Hepatocyte (in vitro differentiated cells): ENCODE data around the gene HERC3. TPM values are rescaled to one million over a fixed set of nuclear protein-coding genes. Genes with fewer than 3 reads are reported as not detected.

Source experiments
- DNase-seq: peaks from one replicate; pipeline ENCODE4 v3.0.0-alpha.2; 2016; ENCODE audit warnings: low spot score
- H2AFZ ChIP-seq: fragments of 200-600 bp; sonication (generic); 2 replicates; pipeline ENCODE4 v1.6.0; 2016; ENCODE audit warnings: antibody characterized with exemption, mild to moderate bottlenecking
- H3K27ac ChIP-seq: fragments of 200-600 bp; sonication (generic); 2 replicates; pipeline ENCODE4 v1.5.1; 2016; ENCODE audit warnings: mild to moderate bottlenecking
- H3K27me3 ChIP-seq: fragments of 200-600 bp; sonication (generic); 2 replicates; pipeline ENCODE4 v1.6.1; 2016
- H3K36me3 ChIP-seq: fragments of 200-600 bp; sonication (generic); replicated peaks from 2 replicates; pipeline ENCODE4 v1.5.1; 2016; ENCODE audit warnings: low read depth; ENCODE audit not compliant: insufficient read depth
- H3K4me1 ChIP-seq: fragments of 200-600 bp; sonication (generic); 2 replicates; pipeline ENCODE4 v1.5.1; 2016; ENCODE audit warnings: mild to moderate bottlenecking, moderate library complexity; ENCODE audit not compliant: insufficient read depth
- H3K4me2 ChIP-seq: fragments of 200-600 bp; sonication (generic); 2 replicates; pipeline ENCODE4 v1.6.0; 2016
- H3K4me3 ChIP-seq: fragments of 200-600 bp; sonication (generic); 2 replicates; pipeline ENCODE4 v1.5.1; 2016; ENCODE audit warnings: mild to moderate bottlenecking
- H3K79me2 ChIP-seq: fragments of 200-600 bp; sonication (generic); 2 replicates; pipeline ENCODE4 v1.6.0; 2017; ENCODE audit warnings: mild to moderate bottlenecking
- H3K9me2 ChIP-seq: fragments of 200-600 bp; sonication (generic); replicated peaks from 2 replicates; pipeline ENCODE4 v1.6.0; 2017; ENCODE audit warnings: mild to moderate bottlenecking; ENCODE audit not compliant: insufficient read depth
- H3K9me3 ChIP-seq: fragments of 200-600 bp; sonication (generic); 2 replicates; pipeline ENCODE4 v1.5.1; 2016; ENCODE audit warnings: low read depth, mild to moderate bottlenecking
- H4K20me1 ChIP-seq: fragments of 200-600 bp; sonication (generic); 2 replicates; pipeline ENCODE4 v1.6.0; 2016; ENCODE audit warnings: mild to moderate bottlenecking; ENCODE audit not compliant: insufficient read depth, poor library complexity, severe bottlenecking
- CTCF ChIP-seq: fragments of 200-600 bp; sonication (generic); IDR thresholded peaks from 2 replicates; pipeline ENCODE4 v1.5.1; 2016; ENCODE audit warnings: antibody characterized with exemption, mild to moderate bottlenecking; ENCODE audit not compliant: poor library complexity
- EZH2 ChIP-seq: fragments of 200-600 bp; sonication (generic); IDR thresholded peaks from 2 replicates; pipeline ENCODE4 v1.6.1; 2016; ENCODE audit warnings: antibody characterized with exemption, mild to moderate bottlenecking, borderline replicate concordance
- EZH2phosphoT487 ChIP-seq: fragments of 200-600 bp; sonication (generic); IDR thresholded peaks from one replicate; pipeline ENCODE4 v1.6.1; 2018; ENCODE audit warnings: antibody characterized with exemption, mild to moderate bottlenecking, low read depth, moderate library complexity; ENCODE audit not compliant: unreplicated experiment, severe bottlenecking
- WGBS: methylation state at CpG from one replicate; pipeline ENCODE4 v1.1.6; 2016; ENCODE audit warnings: low lambda C conversion rate; ENCODE audit errors: missing lambda C conversion rate; 5-methylcytosine and 5-hydroxymethylcytosine counted together
- polyA plus RNA-seq: library from polyadenylated mRNA; unstranded; fragments of >200 nt; fragmentation: Nextera tagmentation; extraction: Ambion mirVana; gene quantifications from 2 replicates; pipeline ENCODE4 v1.2.1, GENCODE V29; 2016
- total RNA-seq: library from RNA; depleted of rRNA; stranded (reverse); fragments of >200 nt; gene quantifications from 2 replicates; pipeline ENCODE4 v1.2.3, GENCODE V29; 2014

The HERC3 gene
- total and polyA plus RNA-seq, 2 experiments from 2014 or later, result 8.6 to 13.2 TPM

GRCh38 chr4:88745581-88746163 is 153.4 kb downstream of the HERC3 start:
- Histone ChIP-seq H4K20me1 (no peaks in the 10 kb centered on the region), H3K9me3 (no peaks in the 10 kb centered on the region), H3K4me3 (no peak overlapping the region), H3K79me2 (no peaks in the 10 kb centered on the region), H3K27me3 (no peaks in the 10 kb centered on the region), H3K4me2 (no peak overlapping the region), H3K9me2 (no peaks in the 10 kb centered on the region), H3K27ac (no peak overlapping the region), H3K36me3 (peaks cover 3% of the 10 kb centered on the region), H3K4me1 (no peaks in the 10 kb centered on the region), H2AFZ (no peak overlapping the region)
- 84% methylated on average over 1 of the region's 1 CpG for WGBS
- TF ChIP-seq EZH2phosphoT487 (no peak), EZH2 (no peak), CTCF (no peak)
- no peak for DNase-seq

- 79% methylated on average over 5 of the region's 5 CpGs for WGBS
- no peaks in the 10 kb centered on the region for H3K9me3 ChIP-seq
- no peak for DNase-seq
- H3K27me3 ChIP-seq, result no peaks in the 10 kb centered on the region
- no peak overlapping the region for H2AFZ ChIP-seq
- H3K4me1 ChIP-seq, result no peaks in the 10 kb centered on the region
- TF ChIP-seq EZH2 (no peak), CTCF (no peak), EZH2phosphoT487 (no peak)
- no peaks in the 10 kb centered on the region for H4K20me1 ChIP-seq
- peaks cover 3% of the 10 kb centered on the region for H3K36me3 ChIP-seq
- no peak overlapping the region for H3K4me3 ChIP-seq
- H3K4me2 ChIP-seq, result no peak overlapping the region
- H3K9me2 ChIP-seq, result no peaks in the 10 kb centered on the region
- H3K27ac ChIP-seq, result no peak overlapping the region
- H3K79me2 ChIP-seq, result no peaks in the 10 kb centered on the region
These were observed 153.9 kb downstream of the HERC3 start for GRCh38 chr4:88746206-88746605.

GRCh38 chr4:88747351-88747750 is 155.1 kb downstream of the HERC3 start:
- no peak overlapping the region for H3K4me3 ChIP-seq
- no peak overlapping the region for H3K27ac ChIP-seq
- DNase-seq, result no peak
- H3K9me2 ChIP-seq, result no peaks in the 10 kb centered on the region
- H3K4me1 ChIP-seq, result no peaks in the 10 kb centered on the region
- no peaks in the 10 kb centered on the region for H3K9me3 ChIP-seq
- H3K79me2 ChIP-seq, result no peaks in the 10 kb centered on the region
- 94% methylated on average over 7 of the region's 7 CpGs for WGBS
- H3K4me2 ChIP-seq, result no peak overlapping the region
- H2AFZ ChIP-seq, result no peak overlapping the region
- no peaks in the 10 kb centered on the region for H4K20me1 ChIP-seq
- no peak for TF ChIP-seq CTCF
- H3K36me3 ChIP-seq, result peaks cover 3% of the 10 kb centered on the region
- H3K27me3 ChIP-seq, result no peaks in the 10 kb centered on the region

GRCh38 chr4:88750369-88750768 is 158.1 kb downstream of the HERC3 start:
- TF ChIP-seq EZH2 (no peak), EZH2phosphoT487 (no peak), CTCF (no peak)
- Histone ChIP-seq H3K27me3 (no peaks in the 10 kb centered on the region), H3K27ac (no peak overlapping the region), H3K9me3 (no peaks in the 10 kb centered on the region), H3K4me3 (no peak overlapping the region), H3K9me2 (no peaks in the 10 kb centered on the region), H3K4me2 (no peak overlapping the region), H3K79me2 (no peaks in the 10 kb centered on the region), H3K36me3 (peaks cover 3% of the 10 kb centered on the region), H4K20me1 (no peaks in the 10 kb centered on the region), H3K4me1 (peaks cover 14% of the 10 kb centered on the region), H2AFZ (no peak overlapping the region)
- WGBS, result 92% methylated on average over 10 of the region's 10 CpGs
- no peak for DNase-seq
